Astrocyte (in vitro differentiated cells and primary cell): ENCODE results near the gene LTB4R. TPM values are rescaled to one million over a fixed set of nuclear protein-coding genes. Genes with fewer than 3 reads are reported as not detected.

ENCODE experiments used
- DNase-seq: peaks from one replicate; pipeline ENCODE4 v3.0.0-alpha.2; 2010; ENCODE audit warnings: low read depth
- FAIRE-seq: peaks from 2 replicates; lab custom pipeline; 2011; peaks lifted over from hg19 to GRCh38; lab: Jason Lieb, UNC
- H2AFZ ChIP-seq: 2 replicates; pipeline ENCODE4 v1.6.0; 2012; ENCODE audit warnings: low read depth, low read length, inconsistent platforms
- H3K27ac ChIP-seq: 2 replicates; pipeline ENCODE4 v1.5.1; 2011; ENCODE audit warnings: low read depth, low read length, inconsistent platforms
- H3K27me3 ChIP-seq: 2 replicates; pipeline ENCODE4 v1.6.0; 2011; ENCODE audit warnings: low read length, inconsistent platforms; ENCODE audit not compliant: insufficient read depth
- H3K36me3 ChIP-seq: 2 replicates; pipeline ENCODE4 v1.5.1; 2011; ENCODE audit warnings: low read length, inconsistent platforms; ENCODE audit not compliant: insufficient read depth
- H3K4me1 ChIP-seq: 2 replicates; pipeline ENCODE4 v1.5.1; 2011; ENCODE audit warnings: low read length, inconsistent platforms; ENCODE audit not compliant: insufficient read depth
- H3K4me2 ChIP-seq: 2 replicates; pipeline ENCODE4 v1.6.0; 2012; ENCODE audit warnings: low read length, inconsistent platforms
- H3K4me3 ChIP-seq: 2 replicates; pipeline ENCODE4 v1.5.1; 2011; ENCODE audit warnings: low read depth, mild to moderate bottlenecking, low read length, inconsistent platforms; ENCODE audit not compliant: insufficient read depth
- H3K79me2 ChIP-seq: 2 replicates; pipeline ENCODE4 v1.6.0; 2012; ENCODE audit warnings: mild to moderate bottlenecking, low read length, inconsistent platforms; ENCODE audit not compliant: insufficient read depth
- H3K9ac ChIP-seq: 2 replicates; pipeline ENCODE4 v1.6.0; 2012; ENCODE audit warnings: mild to moderate bottlenecking, low read length, inconsistent platforms
- H3K9me3 ChIP-seq: 2 replicates; pipeline ENCODE4 v1.5.1; 2012; ENCODE audit warnings: low read depth, mild to moderate bottlenecking, low read length, inconsistent platforms; ENCODE audit not compliant: insufficient read depth
- H4K20me1 ChIP-seq: 2 replicates; pipeline ENCODE4 v1.6.0; 2012; ENCODE audit warnings: low read length, inconsistent platforms; ENCODE audit not compliant: insufficient read depth
- H3K27ac Mint-ChIP-seq: one replicate; pipeline ENCODE4 v1.8.0; 2021; ENCODE audit warnings: mild to moderate bottlenecking, mixed read lengths; ENCODE audit not compliant: unreplicated experiment
- H3K27me3 Mint-ChIP-seq: one replicate; pipeline ENCODE4 v1.8.0; 2021; ENCODE audit warnings: low read depth, mixed read lengths; ENCODE audit not compliant: unreplicated experiment
- H3K36me3 Mint-ChIP-seq: one replicate; pipeline ENCODE4 v1.8.0; 2021; ENCODE audit warnings: low read depth, mixed read lengths; ENCODE audit not compliant: unreplicated experiment
- H3K4me1 Mint-ChIP-seq: one replicate; pipeline ENCODE4 v1.8.0; 2021; ENCODE audit warnings: low read depth, mixed read lengths; ENCODE audit not compliant: unreplicated experiment
- H3K4me3 Mint-ChIP-seq: one replicate; pipeline ENCODE4 v1.8.0; 2021; ENCODE audit warnings: mild to moderate bottlenecking, moderate library complexity, mixed read lengths; ENCODE audit not compliant: unreplicated experiment
- H3K9me3 Mint-ChIP-seq: one replicate; pipeline ENCODE4 v1.8.0; 2021; ENCODE audit warnings: mild to moderate bottlenecking, mixed read lengths; ENCODE audit not compliant: unreplicated experiment
- EZH2 ChIP-seq: IDR thresholded peaks from 2 replicates; pipeline ENCODE4 v1.6.1; 2012; ENCODE audit warnings: mild to moderate bottlenecking, low read length, inconsistent platforms; ENCODE audit not compliant: insufficient read depth
- total RNA-seq: library from RNA; stranded (reverse); gene quantifications from 2 replicates; pipeline ENCODE4 v1.2.1, GENCODE V29; 2021
- TF ChIP-seq, protein P1 (sequence below): IDR thresholded peaks from 2 replicates; pipeline ENCODE4 v1.5.1; 2011; ENCODE audit warnings: low read depth, mild to moderate bottlenecking, inconsistent platforms, low read length, moderate library complexity; ENCODE audit not compliant: insufficient read depth

LTB4R gene
- total RNA-seq, 1 donor from 2014 or later: 5.5 TPM

DNA sequence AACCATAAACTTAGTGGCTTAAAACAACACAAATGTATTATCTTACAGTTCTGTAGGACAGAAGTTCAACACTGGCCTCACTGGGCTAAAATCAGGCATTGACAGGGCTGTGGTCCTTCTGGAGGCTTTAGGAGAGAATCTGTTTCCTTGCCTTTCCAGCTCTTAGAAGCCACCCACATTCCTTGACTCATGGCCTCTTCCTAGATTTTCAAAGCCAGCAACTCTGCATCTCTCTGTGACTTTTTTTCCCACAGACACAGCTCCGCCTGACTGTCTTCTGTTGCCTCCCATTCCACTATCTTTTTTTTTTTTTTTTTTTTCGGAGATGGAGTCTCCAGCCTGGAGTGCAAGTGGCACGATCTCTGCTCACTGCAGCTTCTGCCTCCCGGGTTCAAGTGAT lies 44.9 kb downstream of the LTB4R start:
- Mint-ChIP-seq H3K36me3 (no peaks in the 10 kb centered on the region), H3K4me3 (no peak overlapping the region), H3K9me3 (peaks cover 2% of the 10 kb centered on the region), H3K27ac (no peak overlapping the region), H3K27me3 (peaks cover 36% of the 10 kb centered on the region), H3K4me1 (peaks cover 2% of the 10 kb centered on the region)
- no peak overlapping the region for H3K9ac ChIP-seq
- H3K27me3 ChIP-seq: peaks cover 24% of the 10 kb centered on the region
- H3K36me3 ChIP-seq: no peaks in the 10 kb centered on the region
- H2AFZ ChIP-seq: no peak overlapping the region
- H3K27ac ChIP-seq: no peak overlapping the region
- no peaks in the 10 kb centered on the region for H4K20me1 ChIP-seq
- FAIRE-seq (no peak), DNase-seq (no peak)
- H3K9me3 ChIP-seq: no peaks in the 10 kb centered on the region
- H3K4me3 ChIP-seq: no peak overlapping the region
- H3K4me1 ChIP-seq: no peaks in the 10 kb centered on the region
- no peaks in the 10 kb centered on the region for H3K79me2 ChIP-seq
- TF ChIP-seq EZH2: no peak
- TF ChIP-seq, protein P1, sequence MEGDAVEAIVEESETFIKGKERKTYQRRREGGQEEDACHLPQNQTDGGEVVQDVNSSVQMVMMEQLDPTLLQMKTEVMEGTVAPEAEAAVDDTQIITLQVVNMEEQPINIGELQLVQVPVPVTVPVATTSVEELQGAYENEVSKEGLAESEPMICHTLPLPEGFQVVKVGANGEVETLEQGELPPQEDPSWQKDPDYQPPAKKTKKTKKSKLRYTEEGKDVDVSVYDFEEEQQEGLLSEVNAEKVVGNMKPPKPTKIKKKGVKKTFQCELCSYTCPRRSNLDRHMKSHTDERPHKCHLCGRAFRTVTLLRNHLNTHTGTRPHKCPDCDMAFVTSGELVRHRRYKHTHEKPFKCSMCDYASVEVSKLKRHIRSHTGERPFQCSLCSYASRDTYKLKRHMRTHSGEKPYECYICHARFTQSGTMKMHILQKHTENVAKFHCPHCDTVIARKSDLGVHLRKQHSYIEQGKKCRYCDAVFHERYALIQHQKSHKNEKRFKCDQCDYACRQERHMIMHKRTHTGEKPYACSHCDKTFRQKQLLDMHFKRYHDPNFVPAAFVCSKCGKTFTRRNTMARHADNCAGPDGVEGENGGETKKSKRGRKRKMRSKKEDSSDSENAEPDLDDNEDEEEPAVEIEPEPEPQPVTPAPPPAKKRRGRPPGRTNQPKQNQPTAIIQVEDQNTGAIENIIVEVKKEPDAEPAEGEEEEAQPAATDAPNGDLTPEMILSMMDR: no peak
- H3K4me2 ChIP-seq: no peak overlapping the region

DNA sequence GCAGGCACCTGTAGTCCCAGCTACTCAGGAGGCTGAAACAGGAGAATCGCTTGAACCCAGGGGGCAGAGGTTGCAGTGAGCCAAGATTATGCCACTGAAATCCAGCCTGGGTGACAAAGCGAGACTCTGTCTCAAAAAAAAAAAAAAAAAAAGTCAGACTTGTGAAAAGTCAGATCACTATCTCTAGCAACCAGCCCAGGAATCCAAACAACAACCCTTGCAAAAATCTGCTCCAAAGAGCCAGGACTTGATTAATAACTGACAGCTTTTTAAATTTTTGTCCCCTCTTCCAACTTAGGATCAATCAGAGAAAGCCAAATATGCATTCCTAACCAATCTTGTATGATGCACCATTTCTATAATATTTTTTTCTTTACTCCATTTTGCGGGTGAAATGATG lies 49.0 kb downstream of the LTB4R start:
- no peaks in the 10 kb centered on the region for H3K9me3 ChIP-seq
- DNase-seq (no peak), FAIRE-seq (no peak)
- no peak overlapping the region for H3K4me2 ChIP-seq
- Mint-ChIP-seq H3K27ac (no peak overlapping the region), H3K4me3 (no peak overlapping the region), H3K27me3 (peaks cover 27% of the 10 kb centered on the region), H3K9me3 (no peaks in the 10 kb centered on the region), H3K4me1 (peaks cover 5% of the 10 kb centered on the region), H3K36me3 (no peaks in the 10 kb centered on the region)
- peaks cover 5% of the 10 kb centered on the region for H3K27me3 ChIP-seq
- H3K4me1 ChIP-seq: peaks cover 4% of the 10 kb centered on the region
- no peaks in the 10 kb centered on the region for H3K36me3 ChIP-seq
- no peak overlapping the region for H2AFZ ChIP-seq
- H3K27ac ChIP-seq: no peak overlapping the region
- no peak overlapping the region for H3K4me3 ChIP-seq
- H4K20me1 ChIP-seq: no peaks in the 10 kb centered on the region
- no peak for TF ChIP-seq EZH2
- TF ChIP-seq, protein P1: no peak
- no peak overlapping the region for H3K9ac ChIP-seq
- no peaks in the 10 kb centered on the region for H3K79me2 ChIP-seq

DNA sequence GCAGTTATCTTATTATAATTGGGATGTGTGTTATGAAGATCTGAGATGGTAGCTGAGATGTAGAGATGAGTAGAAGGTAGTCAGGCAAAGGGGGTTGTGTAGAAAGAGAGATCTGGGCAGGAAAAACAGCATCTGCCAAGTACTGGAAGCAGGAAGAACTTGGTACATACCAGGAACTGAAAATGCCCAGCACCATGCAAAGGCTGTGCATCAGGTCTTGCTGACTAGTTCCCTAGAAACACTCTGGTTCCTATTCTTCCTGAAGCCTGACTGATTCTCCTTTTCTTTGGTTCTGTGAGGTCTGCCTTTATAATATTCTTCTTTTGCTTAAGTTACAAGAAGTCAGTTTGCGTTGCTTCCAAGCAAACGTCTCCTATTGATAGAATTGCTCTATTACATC lies 50.0 kb downstream of the LTB4R start:
- Histone ChIP-seq H3K79me2 (no peaks in the 10 kb centered on the region), H3K9ac (no peak overlapping the region), H3K4me1 (peaks cover 4% of the 10 kb centered on the region), H3K4me2 (no peak overlapping the region), H3K27ac (no peak overlapping the region), H3K9me3 (no peaks in the 10 kb centered on the region), H3K36me3 (no peaks in the 10 kb centered on the region), H3K4me3 (no peak overlapping the region), H2AFZ (no peak overlapping the region), H4K20me1 (no peaks in the 10 kb centered on the region), H3K27me3 (peaks cover 5% of the 10 kb centered on the region)
- Mint-ChIP-seq H3K4me3 (no peak overlapping the region), H3K9me3 (no peaks in the 10 kb centered on the region), H3K4me1 (peaks cover 12% of the 10 kb centered on the region), H3K36me3 (no peaks in the 10 kb centered on the region), H3K27me3 (peaks cover 27% of the 10 kb centered on the region), H3K27ac (no peak overlapping the region)
- DNase-seq (no peak), FAIRE-seq (no peak)
- TF ChIP-seq EZH2: no peak
- TF ChIP-seq, protein P1: no peak
